ENCODE results near the gene ZNF548.

Gene ZNF548

DNA sequence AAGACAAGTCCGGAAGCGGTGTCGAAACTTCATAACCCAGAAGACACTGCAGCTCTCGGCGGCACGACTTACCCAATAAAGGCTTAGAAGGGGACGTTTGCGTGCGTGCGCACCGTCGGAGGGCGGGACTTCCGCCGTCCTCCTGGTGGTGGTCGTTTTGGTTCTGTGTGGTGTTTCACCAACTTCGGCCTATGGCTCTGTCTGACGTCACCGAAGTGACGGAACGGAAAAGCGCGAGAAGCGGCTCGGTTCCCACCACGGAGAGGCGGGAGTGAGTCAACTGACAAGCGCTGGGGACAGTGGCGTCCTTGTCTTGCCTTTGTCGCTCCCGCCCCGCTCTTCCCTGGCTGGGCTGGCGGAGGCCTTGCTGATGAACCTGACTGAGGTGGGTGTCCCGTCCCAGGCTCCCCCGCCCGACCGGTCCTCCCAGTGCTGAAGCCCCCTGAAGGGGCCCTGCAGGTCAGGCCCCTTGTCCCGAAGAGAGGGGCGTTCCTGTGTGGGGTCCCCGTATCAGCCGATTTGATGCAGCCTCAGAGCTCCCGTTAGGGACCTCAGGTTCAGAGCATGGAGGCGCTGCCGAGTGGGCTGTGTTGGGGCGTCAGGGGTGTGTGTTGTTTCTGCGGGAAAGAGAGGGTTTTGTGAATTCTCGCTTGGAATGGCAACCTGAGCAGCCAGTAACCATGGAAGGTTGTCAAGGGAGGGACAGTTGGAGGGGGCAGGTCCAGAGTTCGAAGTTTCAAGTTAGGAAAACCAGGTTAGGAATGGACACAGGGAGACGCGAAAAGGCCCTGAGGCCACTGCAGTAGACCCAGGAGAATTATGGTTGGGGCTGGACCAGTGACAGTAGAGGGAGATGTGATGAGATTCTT, at the start of gene ZNF548:
Gene ZNF548, plus strand, starts transcription at position 125 of the 869 bp plus-strand sequence. Its CDS starts 246 bp downstream, at position 371.
- Histone ChIP-seq H4K20me1 (peaks cover 0 to 26% (median 6%) of the 10 kb centered on the region in 11 experiments; a peak in 9 of 22 replicates), H3K27ac (peak within 1 kb of the TSS; percentile 77 to 89 (median 87)), H3K9me3 (replicated peaks in 1 of 11) (no peaks in the 10 kb centered on the region), H3K27me3 (no peaks in the 10 kb centered on the region), H3K4me1 (peaks cover 12 to 26% (median 18%) of the 10 kb centered on the region in 10 experiments), H3K4me3 (peak within 1 kb of the TSS; percentile 82 to 96 (median 90)), H3K36me3 (peaks cover 9 to 30% (median 22%) of the 10 kb centered on the region in 11 experiments), H3K4me2 (peak within 1 kb of the TSS; percentile 86 to 98 (median 95)), H3K9ac (peak within 1 kb of the TSS; percentile 87 to 95 (median 93))
- TF ChIP-seq Cebpa-rat (IDR thresholded peaks at IDR 0.05) = peak in 7 of 11 experiments; percentile 0 to 73 (median 50); a peak in 6 of 22 replicates

DNA sequence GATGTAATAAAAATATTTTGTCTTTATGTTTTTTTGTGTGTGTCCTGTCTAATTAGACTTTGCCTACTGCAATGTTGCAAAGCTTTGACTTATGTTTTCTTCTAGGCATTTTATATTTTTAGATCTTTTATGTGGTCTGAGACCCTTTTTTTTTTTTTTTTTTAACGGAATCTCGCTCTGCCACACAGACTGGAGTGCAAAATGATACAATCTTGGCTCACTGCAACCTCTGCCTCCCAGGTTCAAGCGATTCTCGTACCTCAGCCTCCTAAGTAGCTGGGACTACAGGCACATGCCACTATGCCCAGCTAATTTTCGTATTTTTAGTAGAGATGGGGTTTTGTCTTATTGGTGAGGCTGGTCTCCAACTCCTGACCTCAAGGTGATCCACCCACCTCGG, 47.1 kb upstream of the ZNF548 start:
- H3K9me3 ChIP-seq (replicated peaks in 1 of 11) = no peaks in the 10 kb centered on the region
- H3K27me3 ChIP-seq = no peaks in the 10 kb centered on the region
- no peak overlapping the region for H3K27ac ChIP-seq
- no peak overlapping the region for H3K9ac ChIP-seq
- no peaks in the 10 kb centered on the region for H3K36me3 ChIP-seq
- H3K4me2 ChIP-seq = no peak overlapping the region
- H3K4me1 ChIP-seq = peaks cover 0 to 11% (median 9%) of the 10 kb centered on the region in 10 experiments; a peak in 11 of 20 replicates
- TF ChIP-seq Cebpa-rat (IDR thresholded peaks at IDR 0.05) = no peak
- H3K4me3 ChIP-seq = no peak overlapping the region
- H4K20me1 ChIP-seq = no peaks in the 10 kb centered on the region

- Histone ChIP-seq H3K4me3 (no peak overlapping the region), H4K20me1 (peaks cover 0 to 8% (median 0%) of the 10 kb centered on the region in 11 experiments; a peak in 3 of 22 replicates), H3K9ac (no peak overlapping the region), H3K4me2 (no peak overlapping the region), H3K4me1 (peaks cover 14 to 23% (median 20%) of the 10 kb centered on the region in 10 experiments), H3K36me3 (peaks cover 3 to 8% (median 5%) of the 10 kb centered on the region in 11 experiments; a peak in 14 of 22 replicates), H3K9me3 (replicated peaks in 1 of 11) (no peaks in the 10 kb centered on the region), H3K27ac (no peak overlapping the region), H3K27me3 (no peaks in the 10 kb centered on the region)
- no peak for TF ChIP-seq Cebpa-rat (IDR thresholded peaks at IDR 0.05)
Measured at GRCh38 chr19:57348136-57348535, 41.5 kb upstream of the ZNF548 start.

DNA sequence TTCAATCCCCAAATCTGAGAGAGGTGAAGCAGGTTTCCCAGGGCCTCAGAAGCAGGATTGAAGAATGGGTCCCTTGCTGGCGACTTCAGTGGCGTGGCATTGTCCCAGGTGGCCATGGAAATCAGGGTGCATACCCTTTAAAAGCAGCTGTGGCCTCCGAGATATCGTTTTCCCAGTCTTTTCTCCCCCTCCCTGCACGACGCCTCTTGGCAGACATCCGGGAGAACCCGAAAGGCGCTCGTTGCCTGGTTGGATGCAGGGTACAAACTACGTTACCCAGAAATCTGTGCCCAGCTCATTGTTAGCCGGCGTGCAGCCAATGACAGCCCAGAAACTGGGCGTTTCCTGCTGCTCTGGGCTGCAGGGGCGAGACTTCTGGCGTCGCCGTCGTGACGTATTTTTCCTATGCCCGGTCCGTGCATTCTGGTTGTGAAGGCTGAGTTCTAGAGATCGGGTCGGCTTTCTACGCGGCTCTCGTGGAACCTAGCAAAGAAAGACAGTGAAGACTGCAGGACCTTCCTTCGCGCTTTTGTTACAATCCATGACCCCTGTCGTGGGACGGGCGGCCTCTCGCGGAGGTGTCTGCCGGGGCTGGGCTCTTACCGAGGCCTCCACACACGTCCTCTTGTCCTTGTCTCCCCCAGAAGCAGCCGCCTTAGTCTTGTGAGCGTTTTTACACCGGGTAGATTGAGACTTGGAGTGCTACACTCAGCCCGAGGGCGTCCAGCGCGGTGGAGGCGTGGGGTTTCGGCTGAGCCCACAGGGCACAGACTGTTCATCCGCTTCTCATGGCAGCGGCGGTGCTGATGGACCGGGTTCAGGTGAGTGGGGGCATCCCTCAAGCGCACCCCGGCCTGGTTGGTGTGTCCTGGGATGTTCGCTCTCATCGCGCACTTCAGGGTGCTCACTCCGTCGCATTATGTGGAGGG, 38.5 kb upstream of the ZNF548 start, which contains the start of gene ZNF304:
Gene ZNF304, plus strand, starts transcription at position 395 of the 929 bp plus-strand sequence. Its CDS starts 394 bp downstream, at position 789.
- Histone ChIP-seq H4K20me1 (peaks cover 0 to 36% (median 0%) of the 10 kb centered on the region in 11 experiments; a peak in 6 of 22 replicates), H3K27ac (peak within 1 kb of the TSS; percentile 67 to 81 (median 75)), H3K4me1 (peaks cover 20 to 28% (median 25%) of the 10 kb centered on the region in 10 experiments), H3K9ac (peak within 1 kb of the TSS; percentile 83 to 94 (median 90)), H3K4me3 (peak within 1 kb of the TSS; percentile 82 to 98 (median 92)), H3K4me2 (peak within 1 kb of the TSS; percentile 90 to 99 (median 98)), H3K27me3 (no peaks in the 10 kb centered on the region), H3K9me3 (replicated peaks in 1 of 11) (no peaks in the 10 kb centered on the region), H3K36me3 (peaks cover 30 to 37% (median 35%) of the 10 kb centered on the region in 11 experiments)
- no peak for TF ChIP-seq Cebpa-rat (IDR thresholded peaks at IDR 0.05)

DNA sequence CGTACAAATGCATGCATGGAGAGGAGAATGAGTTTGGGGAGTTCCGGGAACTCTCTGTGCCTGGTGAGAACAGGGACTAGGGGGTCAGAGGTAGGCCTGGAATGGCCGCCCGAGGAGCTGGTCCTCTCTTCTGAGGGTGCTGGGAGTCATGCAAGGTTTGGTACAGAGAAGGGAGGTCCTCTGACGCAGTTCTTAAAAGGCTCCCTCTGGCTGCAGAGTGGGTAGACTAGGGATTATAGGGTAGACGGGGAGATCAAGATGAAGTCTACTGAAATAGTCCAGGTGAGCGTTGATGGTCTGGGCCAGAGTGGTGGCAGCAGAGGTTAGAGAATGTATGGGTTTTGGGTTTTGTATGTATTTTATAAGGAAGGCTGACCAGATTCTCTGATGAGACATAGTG, 37.8 kb upstream of the ZNF548 start:
- Histone ChIP-seq H3K9me3 (replicated peaks in 1 of 11) (no peaks in the 10 kb centered on the region), H3K9ac (peak overlapping the region; percentile 83 to 94 (median 90)), H3K4me2 (peak overlapping the region; percentile 90 to 99 (median 98)), H3K4me3 (peak overlapping the region; percentile 82 to 98 (median 92)), H3K27ac (peak overlapping the region; percentile 67 to 81 (median 75); a peak in 21 of 22 replicates), H3K36me3 (peaks cover 37 to 44% (median 42%) of the 10 kb centered on the region in 11 experiments), H3K27me3 (no peaks in the 10 kb centered on the region), H4K20me1 (peaks cover 0 to 36% (median 0%) of the 10 kb centered on the region in 11 experiments; a peak in 6 of 22 replicates), H3K4me1 (peaks cover 20 to 28% (median 25%) of the 10 kb centered on the region in 10 experiments)
- TF ChIP-seq Cebpa-rat (IDR thresholded peaks at IDR 0.05) = no peak

DNA sequence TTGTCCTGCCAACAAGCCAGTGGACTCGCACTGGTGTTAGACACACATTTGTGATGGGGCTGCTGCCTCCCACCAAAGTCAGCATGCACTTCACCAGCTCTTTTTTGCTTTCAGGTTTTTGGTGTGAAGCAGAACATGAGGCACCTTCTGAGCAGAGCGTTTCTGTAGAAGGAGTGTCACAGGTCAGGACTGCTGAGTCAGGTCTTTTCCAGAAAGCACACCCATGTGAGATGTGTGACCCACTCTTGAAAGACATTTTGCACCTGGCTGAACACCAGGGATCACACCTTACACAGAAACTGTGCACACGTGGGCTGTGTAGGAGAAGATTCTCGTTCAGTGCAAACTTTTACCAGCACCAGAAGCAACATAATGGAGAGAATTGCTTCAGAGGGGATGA, 33.7 kb upstream of the ZNF548 start:
- H3K9ac ChIP-seq = no peak overlapping the region
- peaks cover 63 to 76% (median 70%) of the 10 kb centered on the region in 11 experiments for H3K36me3 ChIP-seq
- H3K27me3 ChIP-seq = no peaks in the 10 kb centered on the region
- H3K4me2 ChIP-seq = no peak overlapping the region
- no peaks in the 10 kb centered on the region for H3K9me3 ChIP-seq (replicated peaks in 1 of 11)
- H4K20me1 ChIP-seq = peaks cover 0 to 46% (median 0%) of the 10 kb centered on the region in 11 experiments; a peak in 6 of 22 replicates
- H3K4me1 ChIP-seq = peaks cover 15 to 22% (median 20%) of the 10 kb centered on the region in 10 experiments
- no peak overlapping the region for H3K4me3 ChIP-seq
- no peak for TF ChIP-seq Cebpa-rat (IDR thresholded peaks at IDR 0.05)
- no peak overlapping the region for H3K27ac ChIP-seq

GRCh38 chr19:57357406-57357805, 32.2 kb upstream of the ZNF548 start:
- H3K4me2 ChIP-seq = no peak overlapping the region
- H3K27ac ChIP-seq = no peak overlapping the region
- peaks cover 0 to 42% (median 0%) of the 10 kb centered on the region in 11 experiments; a peak in 6 of 22 replicates for H4K20me1 ChIP-seq
- no peak overlapping the region for H3K9ac ChIP-seq
- no peaks in the 10 kb centered on the region for H3K27me3 ChIP-seq
- H3K4me3 ChIP-seq = no peak overlapping the region
- H3K36me3 ChIP-seq = peaks cover 63 to 76% (median 70%) of the 10 kb centered on the region in 11 experiments
- H3K4me1 ChIP-seq = peaks cover 9 to 14% (median 13%) of the 10 kb centered on the region in 10 experiments
- H3K9me3 ChIP-seq (replicated peaks in 1 of 11) = no peaks in the 10 kb centered on the region
- TF ChIP-seq Cebpa-rat (IDR thresholded peaks at IDR 0.05) = no peak

DNA sequence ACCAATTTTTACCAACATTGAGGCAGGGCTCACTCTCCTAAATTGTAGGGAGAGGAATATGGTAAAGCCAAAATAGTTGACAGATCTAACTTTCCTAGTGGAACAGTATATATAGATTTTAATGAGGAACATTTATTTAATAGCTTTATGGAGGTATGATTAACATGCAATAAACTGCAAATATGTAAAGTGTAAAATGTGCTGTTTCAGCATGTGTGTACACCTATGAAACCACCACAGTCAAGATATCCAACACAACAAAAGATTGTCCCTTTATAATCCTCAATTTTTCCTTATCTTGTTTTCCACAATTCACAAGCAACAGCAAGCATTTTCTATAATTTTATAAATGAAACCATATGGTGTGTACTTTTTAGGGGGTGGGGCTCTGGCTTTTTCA, 30.4 kb upstream of the ZNF548 start:
- peaks cover 6 to 11% (median 9%) of the 10 kb centered on the region in 10 experiments for H3K4me1 ChIP-seq
- H3K36me3 ChIP-seq = peaks cover 49 to 59% (median 54%) of the 10 kb centered on the region in 11 experiments
- no peak overlapping the region for H3K4me2 ChIP-seq
- H3K27me3 ChIP-seq = no peaks in the 10 kb centered on the region
- no peaks in the 10 kb centered on the region for H3K9me3 ChIP-seq (replicated peaks in 1 of 11)
- H4K20me1 ChIP-seq = peaks cover 0 to 27% (median 0%) of the 10 kb centered on the region in 11 experiments; a peak in 6 of 22 replicates
- no peak overlapping the region for H3K4me3 ChIP-seq
- H3K27ac ChIP-seq = no peak overlapping the region
- no peak overlapping the region for H3K9ac ChIP-seq
- TF ChIP-seq Cebpa-rat (IDR thresholded peaks at IDR 0.05) = no peak
